GM18858 (cell line): Measurements from ENCODE around the gene RXRA.

ENCODE experiments used
- ATAC-seq: cut with Tn5 transposase; IDR thresholded peaks from one replicate; pipeline ENCODE4 v1.9.1; 2021; ENCODE audit not compliant: unreplicated experiment

RXRA gene

DNA sequence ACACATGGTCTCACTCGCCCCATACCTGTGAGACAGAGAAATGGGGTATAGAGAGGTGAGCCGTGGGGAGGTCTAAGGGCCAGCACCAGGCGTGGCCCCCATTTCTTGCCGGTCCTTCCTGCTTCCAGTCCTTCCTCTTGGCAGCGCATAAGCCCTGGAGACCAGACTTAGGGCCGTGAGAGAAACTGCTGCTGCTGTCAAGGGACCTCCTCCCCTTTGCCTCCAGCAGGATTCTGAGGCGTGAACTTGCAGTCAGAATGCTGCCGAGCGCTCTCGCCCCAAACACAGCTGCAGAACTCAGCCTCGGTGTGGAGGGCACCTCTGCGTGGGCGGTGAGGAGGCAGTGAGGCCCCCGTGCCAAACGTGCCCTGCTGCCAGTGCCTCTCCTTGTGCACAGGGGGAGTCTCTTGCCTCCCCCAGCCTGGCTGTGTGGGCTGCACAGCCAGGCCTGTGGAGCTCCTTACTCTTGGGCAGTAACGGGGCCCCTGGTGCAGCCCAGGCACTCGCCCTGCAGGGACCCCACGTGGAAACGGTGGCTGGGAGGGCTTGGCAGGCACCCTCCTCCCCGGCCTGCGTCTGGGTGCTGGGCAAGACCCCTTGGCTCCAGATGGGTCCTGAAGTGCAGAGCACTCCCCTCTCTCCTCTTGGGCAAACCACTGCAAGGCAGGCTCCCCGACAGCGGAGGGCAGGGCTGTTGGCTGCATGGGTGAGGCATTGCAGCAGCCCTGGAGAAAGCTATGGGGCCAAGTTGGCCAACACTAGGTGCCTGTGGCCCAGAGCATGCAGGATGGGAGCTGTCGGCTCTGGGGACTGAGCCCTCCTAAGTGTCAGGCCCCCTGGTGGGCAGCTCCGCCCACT is 85.4 kb downstream of the RXRA start:
- ATAC-seq: no peak

DNA sequence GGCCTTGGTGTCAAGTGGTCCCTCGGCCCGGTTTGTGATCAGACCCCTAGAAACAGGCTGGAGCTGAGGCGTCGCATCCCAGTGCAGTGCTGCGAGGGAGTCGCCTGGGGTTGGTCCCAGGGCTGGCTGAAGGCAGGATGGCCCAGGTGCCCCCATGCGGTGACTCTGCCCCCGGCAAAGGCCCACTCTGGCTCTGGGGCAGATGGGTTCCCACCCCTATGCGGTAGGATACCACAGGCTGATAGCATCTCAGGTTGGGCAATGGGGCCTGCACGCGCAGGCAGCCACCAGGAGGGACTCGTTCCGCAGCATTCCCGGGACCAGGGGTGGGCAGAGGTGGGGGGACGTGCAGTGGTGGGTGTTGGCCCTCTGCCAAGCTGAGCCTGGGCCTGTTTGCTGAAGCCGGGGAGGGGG is 86.0 kb downstream of the RXRA start:
- no peak for ATAC-seq

DNA sequence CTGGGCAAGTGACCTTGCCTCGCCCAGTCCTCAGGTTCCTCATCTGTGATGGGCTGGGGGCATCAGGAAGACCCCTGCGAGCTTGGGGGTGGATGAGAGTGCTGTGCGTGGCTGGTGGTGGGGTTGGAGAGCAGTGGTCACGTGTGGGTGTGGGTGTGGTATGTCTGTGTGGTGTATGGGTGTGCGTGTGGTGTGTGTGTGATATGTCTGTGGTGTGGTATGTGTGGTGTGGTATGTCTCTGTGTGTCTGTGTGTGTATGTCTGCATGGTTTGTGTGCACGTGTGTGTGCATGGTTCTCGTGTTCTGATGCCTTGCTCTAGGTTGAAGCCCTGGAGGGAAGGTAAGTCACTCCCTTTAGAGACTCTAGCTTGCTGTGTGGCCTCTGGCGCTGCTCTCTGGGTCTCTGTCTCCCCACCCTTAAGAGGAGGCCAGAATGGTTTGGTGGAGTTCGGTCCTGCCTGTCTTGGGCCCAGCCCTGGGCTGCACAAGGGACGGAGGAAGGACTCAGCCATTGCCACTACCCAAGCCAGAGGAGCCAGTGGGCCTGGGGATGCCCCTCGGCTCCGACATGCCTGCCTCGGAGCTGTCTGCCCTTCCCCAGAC is 87.0 kb downstream of the RXRA start:
- ATAC-seq: no peak

DNA sequence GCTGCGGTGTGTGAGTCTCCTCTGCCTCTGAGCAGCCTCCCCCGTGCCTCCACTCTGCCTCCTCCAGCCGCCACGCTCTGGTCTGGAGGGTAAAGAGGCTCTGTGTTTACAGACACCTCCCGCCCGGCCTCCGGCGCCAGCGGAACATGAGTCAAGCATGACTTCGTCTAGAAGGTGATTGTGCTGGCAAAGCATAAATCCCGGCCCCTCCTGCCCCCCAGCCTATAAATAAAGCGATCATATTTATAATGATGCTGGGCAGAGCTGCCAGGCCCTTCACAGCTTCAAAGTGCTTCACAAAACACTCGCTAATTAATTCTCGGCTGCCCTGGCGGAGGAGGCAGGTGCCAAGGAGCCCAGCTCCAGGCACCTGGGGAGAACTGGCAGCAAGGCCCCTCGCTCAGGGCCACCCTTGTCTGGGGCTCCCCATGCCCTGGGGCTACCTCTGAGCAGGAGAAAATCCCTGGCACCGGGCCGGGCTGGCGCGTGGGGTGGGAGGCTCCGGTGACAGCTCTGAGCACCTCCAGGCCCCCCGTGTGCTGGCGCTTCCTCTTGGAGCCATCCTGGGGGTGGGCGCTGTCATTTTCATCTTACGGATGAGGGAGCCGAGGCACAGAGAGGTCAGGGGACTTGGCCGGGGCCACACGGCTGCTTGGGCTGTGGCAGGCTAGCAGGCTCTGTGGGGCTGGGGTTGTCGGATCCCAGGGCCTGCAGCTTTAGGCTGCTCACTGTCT is 87.8 kb downstream of the RXRA start:
- no peak for ATAC-seq

DNA sequence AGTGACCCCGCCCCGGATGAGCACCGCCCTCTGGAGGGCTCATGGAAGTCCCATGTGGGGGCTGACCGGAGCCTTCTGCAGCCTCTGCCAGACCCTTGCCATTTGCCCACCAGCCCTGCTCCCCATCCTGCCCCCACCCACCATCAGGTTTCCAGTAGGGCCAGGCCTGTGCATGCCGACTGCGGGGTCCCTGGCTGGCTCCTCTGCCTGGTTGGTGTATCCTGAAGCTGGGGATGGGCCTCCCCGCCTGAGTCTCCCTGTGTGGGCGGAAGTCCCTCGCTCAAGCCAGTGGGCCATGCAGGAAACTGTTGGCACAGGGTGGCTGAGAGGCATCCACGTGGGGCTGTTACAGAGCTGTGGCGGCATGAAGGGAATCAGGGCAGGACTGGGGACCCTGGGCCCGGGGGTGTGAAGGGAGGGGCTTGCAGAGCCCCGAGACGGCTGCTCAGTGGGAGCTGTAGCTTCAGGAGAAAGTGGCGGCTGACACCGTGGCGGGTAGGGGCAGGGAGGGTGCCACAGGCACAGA is 88.7 kb downstream of the RXRA start:
- ATAC-seq: no peak

DNA sequence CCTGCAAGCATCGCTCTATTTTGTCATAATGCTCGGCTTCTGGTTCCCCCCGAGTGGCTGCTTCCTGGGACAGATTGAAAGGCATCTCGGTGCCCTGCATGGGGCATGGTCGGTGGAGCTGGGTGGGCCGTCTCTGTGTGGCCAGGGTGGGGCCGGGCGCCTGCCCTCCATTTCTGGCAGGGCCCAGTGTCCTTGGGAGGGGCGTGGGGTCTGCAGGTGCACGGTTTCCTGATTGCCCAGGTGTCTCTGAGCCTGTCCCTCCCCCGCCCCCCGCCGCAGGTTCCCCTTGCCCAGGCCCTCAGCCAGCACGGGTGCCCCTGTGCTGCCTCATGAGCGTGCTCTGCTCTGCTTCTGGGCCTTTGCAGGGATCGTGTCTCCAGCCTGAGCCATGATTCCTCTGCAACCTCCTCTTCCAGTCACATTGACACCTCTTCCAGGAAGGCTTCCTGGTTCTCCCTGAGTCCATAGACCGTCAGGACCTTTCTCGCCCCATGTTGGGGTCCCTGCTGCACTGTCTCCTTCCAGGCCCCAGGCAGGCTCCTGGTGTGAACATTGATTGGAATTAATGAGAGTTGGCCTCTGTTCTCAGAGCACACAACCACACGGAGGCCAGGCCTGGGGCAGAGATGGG is 90.2 kb downstream of the RXRA start:
- ATAC-seq: no peak

DNA sequence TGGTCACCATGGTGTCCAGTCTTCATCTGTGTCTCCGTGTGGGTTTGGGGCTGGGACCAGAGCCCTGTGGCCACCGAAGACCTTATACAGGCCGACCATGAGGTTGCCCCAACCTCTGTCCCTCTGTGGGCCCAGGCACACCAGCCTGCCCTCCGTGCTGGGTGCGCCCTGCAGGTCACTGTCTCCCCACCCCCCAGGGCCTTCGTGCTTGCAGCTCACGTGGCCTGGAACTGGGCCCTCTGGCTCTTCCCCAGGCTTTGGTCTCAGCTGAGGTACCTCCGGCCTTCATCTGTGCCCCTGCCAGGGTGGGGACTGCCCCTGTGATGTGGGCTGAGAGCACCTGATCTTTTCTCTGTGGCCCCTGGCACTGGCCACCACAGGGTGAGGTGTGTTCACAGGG is 92.1 kb downstream of the RXRA start:
- ATAC-seq: no peak

DNA sequence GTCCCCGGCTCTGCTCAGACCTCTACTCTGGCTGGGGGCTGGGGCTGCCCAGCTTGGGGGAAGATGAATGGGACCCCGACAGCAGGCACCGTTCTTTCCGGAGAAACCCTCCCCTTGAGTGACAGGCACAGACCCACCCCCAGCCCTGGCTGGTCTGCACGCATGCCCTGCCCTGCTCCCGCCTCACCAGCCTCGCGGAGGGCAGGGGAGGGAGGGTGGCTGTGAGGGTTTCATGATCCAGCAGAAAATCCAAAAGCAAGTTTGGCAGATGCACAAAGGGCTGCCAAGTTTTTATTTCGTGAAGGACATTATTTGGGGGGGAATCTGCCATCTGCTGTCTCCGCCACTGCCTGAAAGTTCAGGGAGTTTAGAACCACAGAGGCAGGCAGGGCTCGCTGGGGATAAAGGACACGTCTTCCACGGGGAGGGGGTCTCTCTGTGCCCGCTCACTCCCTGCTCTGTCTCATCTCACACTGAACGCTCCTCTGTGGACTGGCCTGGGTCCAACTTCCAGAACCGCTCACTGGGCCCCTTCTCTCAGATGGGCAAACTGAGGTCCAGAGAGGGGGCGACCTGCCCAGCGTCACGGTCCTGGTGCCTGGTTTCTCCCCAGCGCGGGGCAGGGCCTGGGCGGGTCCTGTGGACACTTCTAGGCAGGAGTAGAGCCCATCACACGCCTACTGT is 92.9 kb downstream of the RXRA start:
- no peak for ATAC-seq

DNA sequence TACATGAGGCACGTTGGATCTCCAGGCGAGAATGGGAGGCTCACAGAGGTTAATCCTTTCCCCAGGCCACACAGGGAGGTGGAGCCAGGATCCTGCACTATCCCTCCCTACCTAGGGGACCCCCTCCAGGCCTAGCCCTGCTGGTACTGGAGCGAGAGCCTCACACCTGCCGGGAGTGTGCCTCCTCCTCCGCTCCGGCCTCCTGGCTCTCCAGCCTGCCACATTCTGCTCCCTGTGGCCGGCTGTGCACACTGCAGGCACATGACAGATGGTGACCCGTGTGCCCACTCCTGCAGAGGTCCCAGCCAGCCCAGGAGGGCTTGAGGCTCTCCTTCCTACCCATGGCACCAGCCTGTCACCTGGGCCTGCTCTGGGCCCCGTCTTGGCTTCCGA is 93.4 kb downstream of the RXRA start:
- ATAC-seq: no peak

DNA sequence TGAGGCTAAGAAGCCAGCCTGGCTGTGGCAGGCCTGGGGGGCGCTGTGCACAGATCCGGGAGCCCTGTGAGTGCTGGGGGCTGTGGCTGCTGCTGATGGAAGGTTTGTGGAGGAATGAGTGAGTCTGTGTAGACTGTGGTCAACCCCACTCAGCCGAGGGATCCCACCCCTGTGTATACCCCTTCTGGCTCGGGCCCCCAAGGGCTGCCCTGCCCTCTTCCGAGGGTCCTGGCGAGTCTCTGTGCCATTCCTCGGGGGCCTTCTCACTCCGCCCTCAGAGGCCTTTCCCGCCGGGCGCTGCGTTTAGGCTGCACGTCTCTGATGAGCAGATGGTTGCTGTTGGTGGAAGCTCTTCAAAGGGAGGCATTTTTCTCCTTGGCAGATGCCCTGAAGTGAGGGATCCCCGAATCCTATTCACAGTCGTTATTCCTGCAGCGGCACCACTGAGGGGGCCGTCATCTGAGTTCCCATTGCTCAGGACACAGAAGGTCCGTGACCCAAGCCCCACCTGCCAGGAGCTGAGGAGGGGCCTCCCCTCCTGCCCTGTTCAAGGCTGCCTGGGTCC is 94.1 kb downstream of the RXRA start:
- ATAC-seq: no peak

DNA sequence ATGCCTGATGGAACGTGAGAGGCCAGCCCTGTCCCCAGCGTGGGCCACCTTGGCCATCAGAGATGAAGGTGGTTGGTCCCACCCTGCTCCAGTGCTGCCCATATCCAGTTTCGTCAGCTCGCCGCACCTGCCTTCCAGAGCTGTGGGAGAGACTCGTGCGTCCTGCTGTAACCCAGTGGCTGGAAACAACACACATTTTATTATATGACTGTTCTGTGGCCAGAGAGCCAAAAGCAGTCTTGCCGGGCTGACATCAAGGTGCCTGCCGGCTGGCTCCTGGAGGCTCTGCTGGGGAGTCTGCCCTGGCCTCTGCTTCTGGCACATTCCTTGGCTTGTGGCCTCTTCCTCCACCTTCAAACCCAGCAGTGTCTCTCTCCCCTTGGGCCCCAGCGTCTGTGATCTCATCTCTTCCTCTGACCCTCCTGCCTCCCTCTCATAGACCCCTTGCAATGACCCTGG is 94.7 kb downstream of the RXRA start:
- no peak for ATAC-seq

DNA sequence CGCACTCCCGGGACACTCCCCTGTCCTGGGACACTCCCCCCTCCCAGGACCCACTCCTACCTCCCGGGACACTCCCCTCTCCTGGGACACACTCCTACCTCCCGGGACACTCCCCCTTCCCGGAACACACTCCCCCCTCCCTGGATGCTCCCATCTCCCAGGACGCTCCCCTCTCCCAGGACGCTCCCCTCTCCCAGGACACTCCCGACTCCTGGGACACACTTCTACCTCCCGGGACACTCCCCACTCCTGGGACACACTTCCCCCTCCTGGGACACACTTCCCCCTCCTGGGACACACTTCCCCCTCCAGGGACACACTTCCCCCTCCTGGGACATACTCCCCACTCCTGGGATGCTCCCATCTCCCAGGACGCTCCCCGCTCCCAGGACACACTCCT is 95.6 kb downstream of the RXRA start:
- ATAC-seq: no peak

DNA sequence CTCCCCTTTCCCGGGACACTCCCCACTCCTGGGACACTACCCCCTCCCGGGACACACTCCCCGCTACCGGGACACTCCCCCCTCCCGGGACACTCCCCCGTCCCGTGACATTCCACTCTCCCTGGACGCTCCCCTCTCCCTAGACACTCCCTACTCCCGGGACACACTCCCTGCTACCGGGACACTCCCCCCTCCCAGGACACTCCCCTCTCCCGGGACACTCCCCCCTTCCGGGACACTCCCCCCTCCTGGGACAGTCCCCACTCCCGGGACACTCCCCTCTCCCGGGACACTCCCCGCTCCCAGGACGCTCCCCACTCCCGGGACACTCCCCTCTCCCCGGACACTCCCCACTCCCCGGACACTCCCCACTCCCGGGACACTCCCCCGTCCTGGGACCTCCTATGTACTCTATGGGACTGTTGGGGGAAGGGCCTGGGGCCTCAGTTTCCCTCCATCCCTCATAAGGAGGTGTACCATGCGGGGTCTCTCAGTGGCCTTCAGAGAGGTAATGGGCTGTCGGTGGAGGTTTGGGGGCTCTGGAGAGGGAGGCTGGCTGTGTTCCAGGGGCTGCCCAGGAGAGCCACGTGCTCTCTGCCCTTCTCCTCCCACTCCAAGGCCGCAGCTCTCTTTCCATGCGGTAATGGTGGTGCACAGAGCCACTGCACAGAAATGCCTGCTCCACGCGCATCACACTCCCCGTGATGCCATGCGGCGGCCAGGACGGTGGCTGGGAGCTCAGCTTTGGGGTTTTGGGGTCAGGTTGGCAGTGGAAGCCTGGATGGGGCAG is 96.2 kb downstream of the RXRA start:
- no peak for ATAC-seq

DNA sequence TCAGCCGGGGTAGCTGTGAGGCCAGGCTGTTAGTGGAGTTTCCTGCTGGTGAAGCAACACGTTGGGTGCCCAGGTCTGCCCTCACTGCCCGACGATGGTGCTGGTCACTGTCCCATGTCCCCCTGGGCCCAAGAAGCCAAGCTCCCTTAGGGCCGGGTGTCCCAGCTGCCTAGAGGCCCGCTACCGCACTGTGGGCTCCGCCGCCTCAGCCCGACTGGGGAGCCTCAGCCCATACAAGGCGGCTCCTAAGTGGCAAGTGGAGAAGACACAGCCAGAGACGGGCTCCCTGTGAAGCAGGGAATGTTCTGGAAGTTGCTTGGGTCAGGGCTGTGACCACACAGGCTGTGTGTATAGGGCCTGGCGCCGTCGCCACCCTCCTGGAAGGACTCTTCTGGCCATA is 96.9 kb downstream of the RXRA start:
- no peak for ATAC-seq

DNA sequence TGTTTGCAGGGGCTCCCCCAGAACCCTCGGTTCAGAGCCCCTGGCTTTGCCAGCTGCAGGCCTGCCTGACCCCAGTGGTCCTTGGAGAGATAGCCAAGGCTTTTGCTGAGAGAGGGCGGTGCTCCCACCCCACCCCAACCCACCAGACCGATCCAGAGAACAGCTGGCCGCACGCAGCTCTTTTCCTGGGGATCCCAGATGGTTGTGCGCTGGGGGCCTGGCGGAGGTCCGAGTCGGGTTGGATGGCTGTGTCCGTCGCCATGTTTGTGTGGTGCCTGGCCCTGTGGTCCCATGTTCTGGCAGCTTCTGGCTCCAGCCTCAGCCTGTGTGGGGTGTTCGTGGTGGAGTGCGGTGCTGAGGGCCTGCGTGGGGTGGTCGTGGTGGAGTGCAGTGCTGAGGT is 97.5 kb downstream of the RXRA start:
- no peak for ATAC-seq

DNA sequence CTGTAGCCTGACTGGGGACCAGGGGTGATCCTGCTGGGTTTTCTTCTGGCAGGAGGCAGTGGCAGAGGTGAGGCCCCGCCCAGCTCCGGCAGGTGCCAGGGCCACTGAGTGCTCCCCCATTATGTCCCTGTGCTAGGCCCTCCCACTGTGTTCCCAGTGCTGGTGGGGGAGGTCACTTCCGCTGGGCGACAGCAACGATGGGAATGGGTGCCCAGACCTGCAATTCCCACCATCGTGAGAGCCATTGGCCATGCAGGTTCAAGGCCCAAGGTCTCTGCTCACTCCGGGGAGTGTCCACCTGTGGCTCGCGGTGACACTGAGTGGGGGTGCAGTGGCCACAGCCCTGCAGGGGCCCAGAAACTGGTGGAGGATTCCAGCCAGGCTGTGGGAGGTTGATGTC is 98.6 kb downstream of the RXRA start:
- no peak for ATAC-seq

DNA sequence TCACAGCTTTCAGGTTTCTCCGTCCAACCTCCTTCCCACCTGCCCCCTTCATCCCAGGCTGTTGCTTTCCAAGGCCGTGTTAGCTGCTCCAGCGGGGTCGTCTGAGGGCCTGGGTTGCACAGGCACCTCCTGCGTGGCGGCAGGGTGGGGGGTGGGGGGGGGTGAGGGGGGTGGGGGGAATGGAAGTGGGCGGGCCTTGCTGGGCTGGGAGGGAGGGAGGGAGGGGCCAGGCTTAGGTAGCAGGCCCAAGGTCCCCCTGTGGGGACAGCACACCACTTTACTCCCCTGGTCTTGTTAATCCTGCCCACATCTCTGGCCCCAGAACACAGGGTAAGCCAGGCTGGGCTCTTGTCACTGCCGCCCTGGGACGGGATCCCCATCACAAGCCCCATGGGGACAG is 99.1 kb downstream of the RXRA start:
- ATAC-seq: no peak

DNA sequence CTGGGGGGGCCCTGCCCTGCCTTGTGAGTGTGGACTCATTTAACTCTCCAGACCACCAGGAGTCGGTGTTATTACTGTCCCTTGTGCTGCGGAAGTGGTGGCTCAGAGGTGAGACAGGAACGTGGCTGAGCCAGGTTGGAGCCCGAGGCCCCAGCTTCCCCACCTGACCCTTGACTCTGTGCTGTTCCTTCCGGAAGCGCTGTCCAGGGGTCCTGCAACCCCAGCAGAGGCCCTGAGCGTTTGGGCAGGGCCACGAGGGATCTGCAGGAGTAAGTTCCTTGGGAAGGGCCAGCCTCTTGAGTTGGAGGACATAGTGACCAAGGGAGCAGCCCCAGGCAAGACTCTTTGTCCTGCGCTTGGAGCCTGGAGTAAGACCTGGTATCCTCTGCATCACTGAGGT is 99.6 kb downstream of the RXRA start:
- no peak for ATAC-seq

DNA sequence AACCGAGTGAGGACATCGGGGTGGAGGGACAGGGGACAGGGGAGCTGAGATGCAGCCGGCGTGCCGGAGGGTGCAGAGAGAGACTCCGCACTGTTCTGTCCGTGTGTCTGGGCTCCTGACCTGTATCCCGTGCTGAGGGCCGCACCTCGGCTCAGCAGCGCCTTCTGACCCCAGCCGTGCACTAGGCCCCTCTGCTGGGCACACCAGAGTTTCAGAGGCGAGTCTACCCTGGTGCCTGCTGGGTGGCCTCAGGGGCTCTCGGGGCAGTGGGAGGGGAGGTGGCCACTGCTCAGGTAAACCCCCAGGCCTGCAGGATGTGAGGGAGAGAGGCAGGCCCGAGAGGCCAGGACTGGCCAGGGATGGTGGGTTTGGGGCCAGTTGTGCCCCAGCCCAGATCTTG is 100.2 kb downstream of the RXRA start:
- ATAC-seq: no peak
